HG03520 (cell line): ENCODE measurements around the gene SLC7A7.
"Not testable (repeated sequence)": the region's sequence is repeated elsewhere in the genome, so short reads cannot be mapped to it uniquely, and the experiment has no call there.

ENCODE experiments used
- ATAC-seq: cut with Tn5 transposase; IDR thresholded peaks from one replicate; pipeline ENCODE4 v1.9.1; 2021; ENCODE audit warnings: mild to moderate bottlenecking, moderate library complexity; ENCODE audit not compliant: unreplicated experiment

SLC7A7 gene

DNA sequence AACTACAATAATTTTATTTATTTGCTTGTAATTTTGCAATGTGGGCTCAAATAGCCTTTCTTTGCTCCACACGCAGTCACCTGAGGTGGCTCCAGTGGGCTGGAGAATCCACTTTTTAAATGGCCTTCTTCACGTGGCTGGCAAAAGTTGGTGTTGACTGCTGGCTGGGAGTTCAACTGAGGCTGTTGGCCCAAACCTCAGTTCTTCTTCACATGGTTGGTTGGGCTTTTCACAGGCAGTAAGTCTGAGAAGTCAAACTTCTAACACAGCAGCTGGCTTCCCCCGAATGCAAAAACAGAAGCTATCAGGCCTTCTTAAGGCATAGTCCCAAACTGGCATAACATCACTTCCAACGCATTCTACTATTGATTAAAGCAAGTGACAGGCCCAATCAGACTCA, 50.9 kb downstream of the SLC7A7 start:
- no peak for ATAC-seq

DNA sequence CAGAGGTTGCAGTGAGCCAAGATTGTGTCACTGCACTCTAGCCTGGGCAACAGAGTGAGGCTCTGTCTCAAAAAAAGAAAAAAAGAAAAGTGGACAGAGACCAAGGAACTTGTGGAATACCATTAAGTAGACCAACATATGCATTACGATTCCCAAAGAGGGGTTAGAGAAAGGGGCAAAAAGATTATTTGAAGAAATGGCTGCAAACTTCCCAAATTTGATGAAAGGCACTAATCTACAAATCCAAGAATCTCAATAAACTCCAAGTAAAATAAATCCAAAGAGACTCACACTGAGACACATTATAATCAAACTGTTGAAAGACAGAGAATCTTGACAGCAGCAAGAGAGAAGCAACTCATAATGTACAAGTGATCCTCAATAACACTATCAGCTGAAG, 53.5 kb downstream of the SLC7A7 start:
- no peak for ATAC-seq

DNA sequence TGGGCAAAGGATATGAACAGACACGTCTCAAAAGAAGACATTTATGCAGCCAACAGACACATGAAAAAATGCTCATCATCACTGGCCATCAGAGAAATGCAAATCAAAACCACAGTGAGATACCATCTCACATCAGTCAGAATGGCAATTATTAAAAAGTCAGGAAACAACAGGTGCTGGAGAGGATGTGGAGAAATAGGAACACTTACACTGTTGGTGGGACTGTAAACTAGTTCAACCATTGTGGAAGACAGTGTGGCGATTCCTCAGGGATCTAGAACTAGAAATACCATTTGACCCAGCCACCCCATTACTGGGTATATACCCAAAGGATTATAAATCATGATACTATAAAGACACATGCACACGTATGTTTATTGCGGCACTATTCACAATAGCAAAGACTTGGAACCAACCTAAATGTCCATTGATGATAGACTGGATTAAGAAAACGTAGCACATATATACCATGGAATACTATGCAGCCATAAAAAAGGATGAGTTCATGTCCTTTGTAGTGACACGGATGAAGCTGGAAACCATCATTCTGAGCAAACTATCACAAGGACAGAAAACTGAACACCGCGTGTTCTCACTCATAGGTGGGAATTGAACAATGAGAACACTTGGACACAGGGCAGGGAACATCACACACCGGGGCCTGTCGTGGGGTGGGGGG, 57.1 kb downstream of the SLC7A7 start:
- ATAC-seq: not testable (repeated sequence)

DNA sequence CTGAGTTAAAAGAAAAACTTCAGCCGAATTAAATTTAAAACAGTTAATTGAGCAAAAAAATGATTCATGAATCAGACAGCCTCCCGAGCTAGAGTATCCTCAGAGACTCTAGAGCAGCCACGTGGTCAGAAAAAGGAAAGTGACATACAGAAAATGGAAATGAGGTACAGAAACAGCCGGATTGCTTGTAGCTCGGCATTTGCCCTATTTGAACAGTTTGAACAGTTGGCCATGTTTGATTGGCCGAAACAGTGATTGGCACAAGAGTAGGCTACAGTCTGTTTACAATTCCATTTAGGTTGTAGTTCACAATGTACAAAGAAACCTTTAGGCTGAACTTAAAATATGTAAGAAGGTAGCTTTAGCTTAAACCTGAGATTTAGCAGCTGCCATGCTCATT, 61.6 kb downstream of the SLC7A7 start:
- ATAC-seq: no peak

DNA sequence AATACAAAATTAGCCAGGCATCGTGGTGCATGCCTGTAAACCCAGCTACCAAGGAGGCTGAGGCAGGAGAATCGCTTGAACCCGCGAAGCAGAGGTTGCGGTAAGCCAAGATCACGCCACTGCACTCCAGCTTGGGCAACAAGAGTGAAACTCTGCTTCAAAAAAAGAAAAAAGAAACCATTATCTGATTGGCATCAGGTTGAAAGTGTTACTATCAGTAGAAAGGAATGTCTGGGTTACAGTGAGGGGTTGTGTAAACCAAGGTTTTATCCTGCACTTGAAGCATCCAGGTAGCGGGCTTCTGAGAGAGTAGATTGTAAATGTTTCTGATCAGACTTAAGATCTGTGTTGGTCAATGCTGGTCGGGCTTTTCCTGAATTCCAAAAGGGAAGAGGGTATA, 62.8 kb downstream of the SLC7A7 start:
- no peak for ATAC-seq

DNA sequence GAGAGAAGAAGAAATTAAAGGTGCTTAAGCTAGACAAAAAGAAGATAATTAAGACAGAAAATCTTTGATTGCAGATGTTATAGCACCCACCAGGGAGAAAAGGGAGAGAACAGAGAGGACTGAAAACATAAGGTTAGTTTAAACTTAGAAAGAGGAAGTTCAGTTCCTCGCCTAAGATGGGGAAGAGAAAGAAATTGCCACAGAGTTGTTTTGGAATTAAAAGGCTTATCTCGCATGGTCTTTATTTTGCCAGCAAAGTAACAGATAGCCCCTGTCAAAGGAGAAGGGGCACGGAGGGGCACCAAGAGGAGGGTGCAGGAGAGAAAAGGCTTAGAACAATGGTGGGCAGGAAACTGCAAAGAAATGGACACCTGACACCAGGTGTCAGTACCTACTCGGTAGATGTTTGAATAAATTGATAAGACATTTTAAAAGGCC, 66.6 kb downstream of the SLC7A7 start:
- ATAC-seq: no peak

DNA sequence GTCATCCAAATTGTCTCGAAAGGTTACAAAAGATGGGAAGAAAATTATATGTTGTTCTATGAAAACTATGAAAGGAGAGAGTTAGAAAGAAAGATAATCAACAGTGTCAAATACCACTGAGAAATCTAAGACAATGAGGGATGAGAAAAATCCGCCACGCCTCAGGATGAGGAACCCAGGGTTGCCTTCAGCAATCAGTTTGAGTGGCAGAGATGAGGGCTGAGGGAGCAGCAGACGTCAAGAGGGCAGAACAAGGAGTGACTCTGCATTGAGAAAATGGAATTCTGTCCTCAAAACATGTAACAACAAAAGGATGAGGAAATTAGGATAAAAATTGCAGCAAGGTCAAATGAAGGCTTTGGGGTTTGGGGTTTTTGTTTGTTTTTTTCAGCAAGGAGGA, 67.0 kb downstream of the SLC7A7 start:
- ATAC-seq: no peak

DNA sequence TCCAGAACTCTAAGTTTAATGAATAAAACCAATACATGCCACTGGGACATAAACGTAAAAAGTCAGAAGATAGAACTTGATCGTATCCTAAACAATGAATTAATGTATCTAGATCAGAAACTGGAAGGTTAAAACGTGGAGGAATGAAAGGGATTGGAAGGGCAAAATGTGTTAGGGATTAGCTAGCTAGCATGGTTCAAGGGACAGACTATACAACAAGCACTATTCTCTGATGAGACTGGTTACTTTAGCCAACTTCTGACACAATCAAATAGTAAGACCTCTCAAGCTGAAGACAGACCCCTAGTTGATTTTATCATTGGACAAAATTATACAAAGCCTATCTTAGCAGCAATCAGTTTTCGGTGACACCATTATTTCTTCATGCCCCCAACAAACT, 67.5 kb downstream of the SLC7A7 start:
- ATAC-seq: no peak

DNA sequence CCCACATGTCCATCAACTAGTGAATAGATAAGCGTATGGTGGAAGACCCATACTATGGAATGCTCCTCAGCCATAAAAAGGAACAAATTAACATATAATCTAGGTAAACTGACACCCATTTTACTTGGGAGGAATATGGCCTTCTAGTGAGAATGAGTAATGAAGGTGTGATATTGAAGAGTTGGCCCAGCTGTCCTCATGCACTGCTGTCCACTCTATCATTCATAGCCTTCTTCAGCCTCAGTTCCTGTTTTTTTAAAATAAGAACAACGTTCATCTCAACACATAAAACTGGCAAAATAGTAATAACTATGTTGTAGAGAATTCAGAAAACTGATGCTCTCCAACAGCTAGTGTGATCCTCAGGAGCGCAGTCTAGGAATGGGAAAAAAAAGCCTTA, 75.2 kb downstream of the SLC7A7 start:
- no peak for ATAC-seq

DNA sequence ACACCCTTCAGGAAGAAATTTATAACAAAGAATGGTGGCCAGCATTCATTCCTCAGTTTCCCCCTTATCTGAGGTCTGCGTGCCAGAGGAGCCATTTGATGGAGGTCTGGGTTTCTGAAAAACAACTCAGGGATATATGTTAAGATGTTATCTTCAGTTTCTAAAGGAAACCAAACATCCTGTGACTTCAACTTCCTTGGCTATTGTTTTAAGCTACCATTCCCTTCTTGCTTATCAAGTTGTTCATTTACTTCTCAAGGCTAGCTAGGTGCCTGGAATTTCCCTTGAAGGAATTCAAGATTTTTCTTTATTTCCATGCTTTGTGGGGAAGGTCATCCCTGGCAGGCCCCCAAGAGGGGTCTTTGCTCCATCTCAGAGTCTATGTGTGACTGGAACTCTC, 75.8 kb downstream of the SLC7A7 start:
- no peak for ATAC-seq

DNA sequence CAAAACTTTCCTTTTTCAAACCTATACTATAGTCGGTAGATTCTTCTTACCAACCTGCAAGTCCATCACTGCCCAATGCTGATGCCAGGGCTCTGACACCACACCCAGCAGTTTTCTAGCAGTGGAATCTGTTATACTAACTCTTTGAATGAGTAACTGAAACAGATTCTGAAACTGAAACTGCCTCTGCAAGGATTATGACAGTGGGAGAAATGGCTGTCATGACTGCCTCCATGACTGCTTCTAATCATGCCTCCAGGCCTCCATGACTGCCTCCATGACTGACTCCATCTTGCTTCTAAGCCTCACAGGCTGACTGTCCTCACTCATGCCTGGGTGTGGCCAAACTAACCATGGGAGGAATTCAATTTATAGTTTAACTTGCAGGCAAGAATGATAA, 78.2 kb downstream of the SLC7A7 start:
- no peak for ATAC-seq

DNA sequence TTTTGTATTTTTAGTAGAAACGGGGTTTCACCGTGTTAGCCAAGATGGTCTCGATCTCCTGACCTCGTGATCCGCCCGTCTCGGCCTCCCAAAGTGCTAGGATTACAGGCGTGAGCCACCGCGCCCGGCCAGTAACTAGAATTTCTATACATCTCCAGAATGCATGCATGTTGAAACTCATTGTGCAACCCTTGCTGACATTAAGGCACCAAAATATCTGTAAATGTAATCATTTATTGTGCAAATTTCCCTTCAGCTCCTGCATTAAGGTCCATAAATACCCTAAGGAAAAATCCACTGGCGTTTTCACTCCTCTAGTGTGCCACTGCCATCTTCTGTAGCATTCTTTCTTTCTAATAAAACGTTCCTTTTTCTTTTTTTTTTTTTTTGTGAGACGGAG, 78.9 kb downstream of the SLC7A7 start:
- ATAC-seq: not testable (repeated sequence)

DNA sequence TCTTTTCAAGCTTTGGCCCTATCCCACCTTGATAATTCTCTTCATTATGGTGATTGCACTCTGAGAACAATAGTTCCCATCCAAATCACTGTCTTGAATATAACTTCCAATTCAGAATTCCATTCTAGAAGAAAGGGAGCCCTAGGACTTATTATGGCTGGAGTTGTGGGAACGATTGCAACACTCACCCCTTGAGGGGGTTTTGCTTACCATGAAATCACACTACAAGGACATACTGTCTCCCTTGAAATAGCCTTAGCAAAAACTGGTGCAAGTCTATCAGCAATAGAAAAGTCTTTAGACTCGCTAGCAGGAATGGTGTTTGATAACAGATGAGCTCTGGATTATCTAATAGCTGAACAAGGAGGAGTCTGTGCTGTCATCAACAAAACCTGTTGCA, 80.1 kb downstream of the SLC7A7 start:
- no peak for ATAC-seq

DNA sequence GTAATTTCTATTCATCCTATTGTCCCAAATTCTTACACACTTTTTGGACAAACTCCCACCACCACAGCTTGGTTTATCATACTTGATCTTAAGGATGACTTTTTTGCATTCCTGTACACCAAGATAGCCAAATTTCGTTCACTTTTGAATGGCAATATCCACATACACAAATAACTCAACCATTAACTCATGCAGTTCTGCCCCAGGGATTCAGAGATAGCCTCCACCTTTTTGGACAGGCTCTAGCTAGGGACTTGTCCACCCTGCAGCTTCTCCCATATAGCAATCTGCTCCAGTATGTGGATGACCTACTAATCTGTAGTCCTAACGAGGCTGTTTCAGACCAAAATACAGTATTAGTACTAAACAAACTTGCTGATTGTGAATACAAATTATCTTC, 81.4 kb downstream of the SLC7A7 start:
- no peak for ATAC-seq

DNA sequence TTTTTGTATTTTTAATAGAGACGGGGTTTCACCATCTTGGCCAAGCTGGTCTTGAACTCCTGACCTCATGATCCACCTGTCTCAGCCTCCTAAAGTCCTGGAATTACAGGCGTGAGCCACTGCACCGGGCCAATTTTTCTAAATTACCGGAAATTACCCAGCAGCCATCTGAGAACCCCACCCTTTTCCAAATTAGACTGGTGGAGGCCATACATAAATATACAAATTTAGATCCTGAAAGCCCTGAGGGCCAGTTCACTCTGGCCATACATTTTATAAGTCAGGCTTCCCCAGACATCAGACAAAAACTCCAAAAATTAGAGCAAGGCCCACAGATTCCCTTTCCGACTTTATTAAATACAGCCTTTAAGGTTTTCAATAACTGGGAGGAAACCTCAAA, 83.2 kb downstream of the SLC7A7 start:
- ATAC-seq: not testable (repeated sequence)

DNA sequence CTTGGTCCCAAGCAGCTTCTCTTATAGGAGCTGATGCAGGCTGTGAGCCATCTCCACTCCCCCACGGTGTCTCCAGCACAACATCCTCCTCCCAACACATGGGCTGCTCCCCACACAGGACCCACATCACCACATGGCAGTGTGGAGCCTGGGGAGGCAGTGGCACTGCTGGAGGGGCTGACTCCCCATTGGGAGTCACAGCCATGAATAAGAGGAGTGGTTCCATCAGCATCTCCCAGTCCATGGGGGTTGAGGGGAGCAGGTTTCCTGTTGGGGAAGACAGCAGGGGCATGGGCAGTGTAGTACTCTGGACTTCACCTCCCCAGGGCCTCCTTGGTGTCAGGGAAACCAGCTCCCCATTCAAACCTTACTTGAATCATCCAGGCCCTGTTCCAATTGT, 89.2 kb downstream of the SLC7A7 start:
- no peak for ATAC-seq

DNA sequence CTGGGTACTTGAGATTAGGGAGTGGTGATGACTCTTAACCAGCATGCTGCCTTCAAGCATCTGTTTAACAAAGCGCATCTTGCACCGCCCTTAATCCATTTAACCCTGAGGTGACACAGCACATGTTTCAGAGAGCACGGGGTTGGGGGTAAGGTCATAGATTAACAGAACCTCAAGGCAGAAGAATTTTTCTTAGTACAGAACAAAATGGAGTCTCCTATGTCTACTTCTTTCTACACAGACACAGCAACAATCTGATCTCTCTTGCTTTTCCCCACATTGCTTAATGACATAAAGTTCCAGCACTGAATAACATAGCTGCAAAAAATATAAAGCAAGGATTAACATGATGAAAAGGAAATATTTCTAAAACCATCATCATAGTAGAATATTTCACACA, 89.9 kb downstream of the SLC7A7 start:
- not testable (repeated sequence) for ATAC-seq

DNA sequence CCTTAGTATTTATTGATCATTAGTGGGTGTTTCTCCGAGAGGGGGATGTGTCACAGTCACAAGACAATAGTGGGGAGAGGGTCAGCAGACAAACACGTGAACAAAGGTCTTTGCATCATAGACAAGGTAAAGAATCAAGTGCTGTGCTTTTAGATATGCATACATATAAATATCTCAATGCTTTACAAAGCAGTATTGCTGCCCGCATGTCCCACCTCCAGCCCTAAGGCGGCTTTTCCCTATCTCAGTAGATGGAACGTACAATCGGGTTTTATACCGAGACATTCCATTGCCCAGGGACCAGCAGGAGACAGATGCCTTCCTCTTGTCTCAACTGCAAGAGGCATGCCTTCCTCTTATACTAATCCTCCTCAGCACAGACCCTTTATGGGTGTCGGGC, 90.4 kb downstream of the SLC7A7 start:
- ATAC-seq: not testable (repeated sequence)

DNA sequence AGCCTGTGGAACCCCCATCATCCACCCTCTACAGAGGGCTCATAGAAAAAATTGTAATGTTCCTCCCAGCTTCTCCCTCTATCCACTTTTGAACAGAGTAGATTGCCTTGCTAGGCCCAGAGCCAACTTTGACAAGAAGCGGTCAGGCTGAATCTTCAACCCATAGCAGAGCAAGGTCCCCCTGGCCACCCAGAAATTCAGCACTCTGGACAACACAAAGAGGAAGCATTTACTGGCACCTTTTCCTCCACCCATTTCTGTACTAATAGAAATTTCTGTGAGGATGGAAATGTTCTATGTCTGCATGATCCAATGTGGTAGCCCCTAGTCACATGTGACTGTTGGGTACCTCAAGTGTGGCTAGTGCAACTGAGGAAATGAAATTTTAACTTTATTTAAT, 91.4 kb downstream of the SLC7A7 start:
- no peak for ATAC-seq
